ENCODE measurements around the gene ZNF330. TPM values are rescaled to one million over a fixed set of nuclear protein-coding genes. Genes with fewer than 3 reads are reported as not detected.

Gene ZNF330
- total and polyA plus RNA-seq, 2 of the 4 experiments (the other 2 are of a cell fraction) = 27.2 to 34.1 TPM

- ChIA-PET POLR2A (ENCODE audit: unreplicated experiment) (no interaction called here), CTCF (interaction anchor here (0.7 kb wide), 1 partner anchor 900 kb away, joined by 3 read pairs; no protein-coding TSS in a partner anchor)
- H4K20me1 ChIP-seq (ENCODE audit: insufficient read depth, low read length) = no peaks in the 10 kb centered on the region
- no peak overlapping the region for H3K4me2 ChIP-seq (ENCODE audit: low read depth, low read length)
- no peak overlapping the region for H4K91ac ChIP-seq (ENCODE audit: insufficient read depth, low read depth, low read length)
- H4K8ac ChIP-seq (ENCODE audit: low read depth in 2 of 2, low read length in 2 of 2) = no peak overlapping the region
- H2BK120ac ChIP-seq (ENCODE audit: low read depth, low read length) = no peak overlapping the region
- H3K23ac ChIP-seq (ENCODE audit: low read depth, low read length) = no peak overlapping the region
- intact Hi-C loops (cut with micrococcal nuclease) (no loop called here), in situ Hi-C loops (cut with MboI; ENCODE audit: low sequenced_read_pairs) (no loop called here), dilution Hi-C loops (cut with HindIII; ENCODE audit: low sequenced_read_pairs, unreplicated experiment) (no loop called here)
- TF ChIP-seq CEBPB (IDR thresholded peaks at IDR 0.05; ENCODE audit: low read depth, low read length) = no peak
- TF ChIP-seq RCOR1 (IDR thresholded peaks at IDR 0.05; ENCODE audit: insufficient replicate concordance, low read length) = no peak
- TF ChIP-seq POLR2A (IDR thresholded peaks at IDR 0.05; ENCODE audit: low read depth, low read length) = no peak
- TF ChIP-seq CHD1 (IDR thresholded peaks at IDR 0.05; ENCODE audit: low read depth, low read length) = no peak
- no peak for TF ChIP-seq RFX5 (IDR thresholded peaks at IDR 0.05; ENCODE audit: low read depth, low read length)
- no peak for TF ChIP-seq RAD21 (IDR thresholded peaks at IDR 0.05; ENCODE audit: low read length)
- no peak for TF ChIP-seq FOS (IDR thresholded peaks at IDR 0.05; ENCODE audit: low read depth, low read length)
- TF ChIP-seq SMC3 (IDR thresholded peaks at IDR 0.05; ENCODE audit: low read depth, low read length) = no peak
- no peak for TF ChIP-seq MAFK (IDR thresholded peaks at IDR 0.05; ENCODE audit: low read depth, low read length)
- no peak for TF ChIP-seq CTCF (conservative IDR thresholded peaks at IDR 0.05; ENCODE audit: low read depth, low read length)
- no peak for TF ChIP-seq NFE2L2 (IDR thresholded peaks at IDR 0.05; ENCODE audit: low read depth, low read length)
- TF ChIP-seq ELK1 (IDR thresholded peaks at IDR 0.05; ENCODE audit: borderline replicate concordance, low read depth, low read length) = no peak
- no peak for TF ChIP-seq USF2 (IDR thresholded peaks at IDR 0.05; ENCODE audit: low read depth, low read length)
- no peak for TF ChIP-seq MAZ (IDR thresholded peaks at IDR 0.05; ENCODE audit: borderline replicate concordance, low read depth, low read length)
- TF ChIP-seq MXI1 (IDR thresholded peaks at IDR 0.05; ENCODE audit: borderline replicate concordance, low read depth, low read length) = no peak
- no peak for TF ChIP-seq BHLHE40 (IDR thresholded peaks at IDR 0.05; ENCODE audit: low read depth, low read length)
- H2AK9ac ChIP-seq (replicated peaks; ENCODE audit: low read depth, low read length, poor library complexity) = no peak overlapping the region
- no peak overlapping the region for H4K5ac ChIP-seq (ENCODE audit: low read depth, low read length)
- H3K4me3 ChIP-seq (ENCODE audit: insufficient read depth, low read depth, low read length) = no peak overlapping the region
- ATAC-seq (ENCODE audit: low read depth) = no peak
- no peak overlapping the region for H2BK5ac ChIP-seq (ENCODE audit: low read depth, low read length, poor library complexity, severe bottlenecking)
- no peak overlapping the region for H3K9ac ChIP-seq (ENCODE audit: low read depth, low read length)
- no peak overlapping the region for H2BK20ac ChIP-seq (ENCODE audit: low read depth, low read length)
- BruUV-seq (replicated peaks) = no TSS peak
- no peak overlapping the region for H3K56ac ChIP-seq (ENCODE audit: extremely low read depth, insufficient read depth, low read length)
- H3K9me1 ChIP-seq (ENCODE audit: insufficient read depth, low read length) = no peaks in the 10 kb centered on the region
- no peak overlapping the region for H2AFZ ChIP-seq (replicated peaks; ENCODE audit: low read length, poor library complexity)
- no peak overlapping the region for H2BK15ac ChIP-seq (ENCODE audit: low read depth, low read length)
- H3K27ac ChIP-seq (ENCODE audit: insufficient read depth, low read length) = no peak overlapping the region
- no peak overlapping the region for H3K4ac ChIP-seq (ENCODE audit: low read depth, low read length)
- H3K79me1 ChIP-seq (ENCODE audit: low read depth in 1 of 2, low read length in 2 of 2) = no peaks in the 10 kb centered on the region
- H3K14ac ChIP-seq (replicated peaks; ENCODE audit: low read depth, low read length) = no peak overlapping the region
- H3K18ac ChIP-seq (ENCODE audit: low read depth, low read length) = no peak overlapping the region
- H3K36me3 ChIP-seq (ENCODE audit: control insufficient read depth, insufficient read depth, low read length) = no peaks in the 10 kb centered on the region
- H3K4me1 ChIP-seq (ENCODE audit: control insufficient read depth, insufficient read depth, low read length) = no peaks in the 10 kb centered on the region; the same call in 1 of the 2 replicates
- DNase-seq = no peak
- peaks cover 2% of the 10 kb centered on the region; the same call in 1 of the 2 replicates for H3K27me3 ChIP-seq (ENCODE audit: control insufficient read depth, insufficient read depth, low read length)
- H2AK5ac ChIP-seq (ENCODE audit: low read depth, low read length) = no peak overlapping the region
- H3K9me3 ChIP-seq (ENCODE audit: control insufficient read depth, insufficient read depth, low read length) = no peaks in the 10 kb centered on the region
Measured at GRCh38 chr4:141215030-141215429, 5.7 kb upstream of the ZNF330 start.

Data from IMR-90 (cell line).